Uterus (tissue), 2 donors: Measurements from ENCODE around the gene CPNE1.

ENCODE experiments used
- POLR2A ChIP-seq, 2 donors: fragments of 450-650 bp; IDR thresholded peaks; one replicate each; pipeline ENCODE4 v1.6.1; 2016; ENCODE audit warnings: antibody characterized with exemption in 2 of 2, mild to moderate bottlenecking in 1 of 2, moderate library complexity in 1 of 2
- TF ChIP-seq, protein P1 (sequence below), 4 experiments: fragments of 200-600 bp in 2 of 4; fragments of 450-650 bp in 2 of 4; sonication (generic) in 2 of 4; IDR thresholded peaks; one replicate each; pipeline ENCODE4 v1.5.1; 2016 to 2019; ENCODE audit warnings: antibody characterized with exemption in 4 of 4, mild to moderate bottlenecking in 2 of 4, moderate library complexity in 1 of 4

DNA sequence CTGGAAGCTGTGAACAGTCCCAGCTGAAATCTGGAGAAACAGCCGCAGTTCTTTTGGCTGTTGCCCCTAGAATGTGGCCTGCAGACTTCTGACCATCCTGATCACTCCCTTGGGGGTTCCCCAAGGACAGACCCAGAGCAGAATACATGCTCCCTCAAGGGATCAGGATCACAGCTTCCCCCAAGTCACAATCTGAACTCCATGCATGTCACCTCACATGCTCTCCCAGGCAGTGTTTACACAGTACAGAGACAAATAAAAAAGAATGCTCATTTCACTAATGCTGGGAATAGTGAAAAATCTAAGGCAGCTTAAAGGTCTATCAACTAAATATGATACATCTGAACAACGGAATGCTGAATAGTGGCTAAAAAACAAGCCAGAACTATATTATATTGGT, 28.6 kb downstream of the CPNE1 start:
- TF ChIP-seq, protein P1, sequence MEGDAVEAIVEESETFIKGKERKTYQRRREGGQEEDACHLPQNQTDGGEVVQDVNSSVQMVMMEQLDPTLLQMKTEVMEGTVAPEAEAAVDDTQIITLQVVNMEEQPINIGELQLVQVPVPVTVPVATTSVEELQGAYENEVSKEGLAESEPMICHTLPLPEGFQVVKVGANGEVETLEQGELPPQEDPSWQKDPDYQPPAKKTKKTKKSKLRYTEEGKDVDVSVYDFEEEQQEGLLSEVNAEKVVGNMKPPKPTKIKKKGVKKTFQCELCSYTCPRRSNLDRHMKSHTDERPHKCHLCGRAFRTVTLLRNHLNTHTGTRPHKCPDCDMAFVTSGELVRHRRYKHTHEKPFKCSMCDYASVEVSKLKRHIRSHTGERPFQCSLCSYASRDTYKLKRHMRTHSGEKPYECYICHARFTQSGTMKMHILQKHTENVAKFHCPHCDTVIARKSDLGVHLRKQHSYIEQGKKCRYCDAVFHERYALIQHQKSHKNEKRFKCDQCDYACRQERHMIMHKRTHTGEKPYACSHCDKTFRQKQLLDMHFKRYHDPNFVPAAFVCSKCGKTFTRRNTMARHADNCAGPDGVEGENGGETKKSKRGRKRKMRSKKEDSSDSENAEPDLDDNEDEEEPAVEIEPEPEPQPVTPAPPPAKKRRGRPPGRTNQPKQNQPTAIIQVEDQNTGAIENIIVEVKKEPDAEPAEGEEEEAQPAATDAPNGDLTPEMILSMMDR (IDR thresholded peaks at IDR 0.05): no peak
- TF ChIP-seq POLR2A (IDR thresholded peaks at IDR 0.05): no peak
